Neural progenitor cell (in vitro differentiated cells): ENCODE measurements around the gene SAMD4B.

Experiments used
- EZH2 ChIP-seq: fragments of 200-600 bp; sonication (generic); IDR thresholded peaks from 2 replicates; pipeline ENCODE4 v1.6.1; 2017; ENCODE audit warnings: antibody characterized with exemption, mild to moderate bottlenecking, moderate library complexity
- EZH2phosphoT487 ChIP-seq: fragments of 200-600 bp; sonication (generic); IDR thresholded peaks from 2 replicates; pipeline ENCODE4 v1.6.1; 2017; ENCODE audit warnings: antibody characterized with exemption
- TF ChIP-seq, protein P1 (sequence below): fragments of 200-600 bp; sonication (generic); IDR thresholded peaks from 2 replicates; pipeline ENCODE4 v1.5.1; 2017; ENCODE audit warnings: antibody characterized with exemption, mild to moderate bottlenecking

DNA sequence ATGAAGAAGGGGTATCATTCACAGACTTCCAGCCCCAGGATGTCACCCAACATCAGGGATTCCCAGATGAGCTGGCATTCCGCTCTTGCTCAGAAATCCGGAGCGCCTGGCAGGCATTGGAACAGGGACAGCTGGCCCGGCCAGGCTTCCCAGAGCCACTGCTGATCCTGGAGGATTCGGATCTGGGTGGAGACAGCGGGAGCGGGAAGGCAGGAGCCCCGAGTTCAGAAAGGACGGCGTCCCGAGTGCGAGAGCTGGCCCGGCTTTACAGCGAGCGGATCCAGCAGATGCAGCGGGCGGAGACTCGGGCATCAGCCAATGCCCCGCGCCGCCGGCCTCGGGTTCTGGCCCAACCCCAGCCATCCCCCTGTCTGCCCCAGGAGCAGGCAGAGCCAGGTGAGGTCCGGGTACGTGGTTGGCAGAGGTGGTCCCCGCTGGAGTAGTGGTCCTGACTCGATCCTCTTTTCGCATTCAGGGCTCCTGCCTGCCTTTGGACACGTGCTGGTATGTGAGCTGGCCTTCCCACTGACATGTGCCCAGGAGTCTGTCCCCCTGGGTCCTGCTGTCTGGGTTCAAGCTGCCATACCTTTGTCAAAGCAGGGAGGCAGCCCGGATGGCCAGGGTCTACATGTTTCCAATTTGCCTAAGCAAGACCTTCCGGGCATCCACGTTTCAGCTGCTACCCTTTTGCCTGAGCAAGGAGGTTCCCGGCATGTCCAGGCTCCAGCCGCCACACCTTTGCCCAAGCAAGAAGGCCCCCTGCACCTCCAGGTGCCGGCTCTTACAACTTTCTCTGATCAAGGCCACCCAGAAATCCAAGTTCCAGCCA lies 81.3 kb downstream of the SAMD4B start:
- TF ChIP-seq, protein P1, sequence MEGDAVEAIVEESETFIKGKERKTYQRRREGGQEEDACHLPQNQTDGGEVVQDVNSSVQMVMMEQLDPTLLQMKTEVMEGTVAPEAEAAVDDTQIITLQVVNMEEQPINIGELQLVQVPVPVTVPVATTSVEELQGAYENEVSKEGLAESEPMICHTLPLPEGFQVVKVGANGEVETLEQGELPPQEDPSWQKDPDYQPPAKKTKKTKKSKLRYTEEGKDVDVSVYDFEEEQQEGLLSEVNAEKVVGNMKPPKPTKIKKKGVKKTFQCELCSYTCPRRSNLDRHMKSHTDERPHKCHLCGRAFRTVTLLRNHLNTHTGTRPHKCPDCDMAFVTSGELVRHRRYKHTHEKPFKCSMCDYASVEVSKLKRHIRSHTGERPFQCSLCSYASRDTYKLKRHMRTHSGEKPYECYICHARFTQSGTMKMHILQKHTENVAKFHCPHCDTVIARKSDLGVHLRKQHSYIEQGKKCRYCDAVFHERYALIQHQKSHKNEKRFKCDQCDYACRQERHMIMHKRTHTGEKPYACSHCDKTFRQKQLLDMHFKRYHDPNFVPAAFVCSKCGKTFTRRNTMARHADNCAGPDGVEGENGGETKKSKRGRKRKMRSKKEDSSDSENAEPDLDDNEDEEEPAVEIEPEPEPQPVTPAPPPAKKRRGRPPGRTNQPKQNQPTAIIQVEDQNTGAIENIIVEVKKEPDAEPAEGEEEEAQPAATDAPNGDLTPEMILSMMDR = no peak
- TF ChIP-seq EZH2phosphoT487 (no peak), EZH2 (no peak)
